HG03469 (cell line): Measurements from ENCODE around the gene ABCF1.

Experiments
- ATAC-seq: cut with Tn5 transposase; IDR thresholded peaks from one replicate; pipeline ENCODE4 v1.9.1; 2021; ENCODE audit warnings: mild to moderate bottlenecking, moderate library complexity, moderate number of reproducible peaks; ENCODE audit not compliant: unreplicated experiment

ABCF1 gene

GRCh38 chr6:30599625-30600324, 28.5 kb downstream of the ABCF1 start:
- no peak for ATAC-seq

- ATAC-seq: no peak
Measured at GRCh38 chr6:30600451-30600961, 29.3 kb downstream of the ABCF1 start.

GRCh38 chr6:30601436-30601814, 30.2 kb downstream of the ABCF1 start:
- ATAC-seq: no peak

- ATAC-seq: no peak
Measured at GRCh38 chr6:30601815-30602641, 30.8 kb downstream of the ABCF1 start.

GRCh38 chr6:30603961-30604360, 32.7 kb downstream of the ABCF1 start:
- no peak for ATAC-seq

GRCh38 chr6:30610065-30610464, 38.8 kb downstream of the ABCF1 start:
- ATAC-seq: no peak

GRCh38 chr6:30611150-30611855, 40.1 kb downstream of the ABCF1 start:
- ATAC-seq: no peak

- no peak for ATAC-seq
Measured at GRCh38 chr6:30611856-30612194, 40.6 kb downstream of the ABCF1 start.

- ATAC-seq: no peak
Measured at GRCh38 chr6:30612213-30612612, 41.0 kb downstream of the ABCF1 start.

- ATAC-seq: no peak
Measured at GRCh38 chr6:30612687-30613248, 41.5 kb downstream of the ABCF1 start.

GRCh38 chr6:30613251-30614043, 42.2 kb downstream of the ABCF1 start:
- no peak for ATAC-seq

GRCh38 chr6:30614044-30614842, 43.0 kb downstream of the ABCF1 start:
- no peak for ATAC-seq

- peak; percentile 25 for ATAC-seq
Measured at GRCh38 chr6:30614843-30615218, 43.6 kb downstream of the ABCF1 start.

GRCh38 chr6:30615219-30615957, 44.1 kb downstream of the ABCF1 start:
- no peak for ATAC-seq

- ATAC-seq: no peak
Measured at GRCh38 chr6:30615958-30616810, 44.9 kb downstream of the ABCF1 start.

GRCh38 chr6:30616811-30617564, 45.7 kb downstream of the ABCF1 start, which contains the start of gene PPP1R10:
TSS of gene PPP1R10 (minus strand) at chr6:30617243. CDS start at chr6:30609944, 7,299 bp downstream.
- ATAC-seq: peak; percentile 60

- peak; percentile 42 for ATAC-seq
Measured at GRCh38 chr6:30617565-30618269, 46.5 kb downstream of the ABCF1 start, which contains the start of gene MRPS18B. TSS of gene MRPS18B (plus strand) at chr6:30617840. CDS start at chr6:30617866, 26 bp downstream.
